ENCODE results near the gene DNAJC7.

The DNAJC7 gene

GRCh38 chr17:41956522-41956921 is 60.7 kb downstream of the DNAJC7 start:
- TF ChIP-seq, protein P1, sequence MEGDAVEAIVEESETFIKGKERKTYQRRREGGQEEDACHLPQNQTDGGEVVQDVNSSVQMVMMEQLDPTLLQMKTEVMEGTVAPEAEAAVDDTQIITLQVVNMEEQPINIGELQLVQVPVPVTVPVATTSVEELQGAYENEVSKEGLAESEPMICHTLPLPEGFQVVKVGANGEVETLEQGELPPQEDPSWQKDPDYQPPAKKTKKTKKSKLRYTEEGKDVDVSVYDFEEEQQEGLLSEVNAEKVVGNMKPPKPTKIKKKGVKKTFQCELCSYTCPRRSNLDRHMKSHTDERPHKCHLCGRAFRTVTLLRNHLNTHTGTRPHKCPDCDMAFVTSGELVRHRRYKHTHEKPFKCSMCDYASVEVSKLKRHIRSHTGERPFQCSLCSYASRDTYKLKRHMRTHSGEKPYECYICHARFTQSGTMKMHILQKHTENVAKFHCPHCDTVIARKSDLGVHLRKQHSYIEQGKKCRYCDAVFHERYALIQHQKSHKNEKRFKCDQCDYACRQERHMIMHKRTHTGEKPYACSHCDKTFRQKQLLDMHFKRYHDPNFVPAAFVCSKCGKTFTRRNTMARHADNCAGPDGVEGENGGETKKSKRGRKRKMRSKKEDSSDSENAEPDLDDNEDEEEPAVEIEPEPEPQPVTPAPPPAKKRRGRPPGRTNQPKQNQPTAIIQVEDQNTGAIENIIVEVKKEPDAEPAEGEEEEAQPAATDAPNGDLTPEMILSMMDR (IDR thresholded peaks at IDR 0.05; ENCODE audit: low read depth, low read length, missing control alignments): no peak
- DNase-seq (ENCODE audit: low read depth): no peak

DNA sequence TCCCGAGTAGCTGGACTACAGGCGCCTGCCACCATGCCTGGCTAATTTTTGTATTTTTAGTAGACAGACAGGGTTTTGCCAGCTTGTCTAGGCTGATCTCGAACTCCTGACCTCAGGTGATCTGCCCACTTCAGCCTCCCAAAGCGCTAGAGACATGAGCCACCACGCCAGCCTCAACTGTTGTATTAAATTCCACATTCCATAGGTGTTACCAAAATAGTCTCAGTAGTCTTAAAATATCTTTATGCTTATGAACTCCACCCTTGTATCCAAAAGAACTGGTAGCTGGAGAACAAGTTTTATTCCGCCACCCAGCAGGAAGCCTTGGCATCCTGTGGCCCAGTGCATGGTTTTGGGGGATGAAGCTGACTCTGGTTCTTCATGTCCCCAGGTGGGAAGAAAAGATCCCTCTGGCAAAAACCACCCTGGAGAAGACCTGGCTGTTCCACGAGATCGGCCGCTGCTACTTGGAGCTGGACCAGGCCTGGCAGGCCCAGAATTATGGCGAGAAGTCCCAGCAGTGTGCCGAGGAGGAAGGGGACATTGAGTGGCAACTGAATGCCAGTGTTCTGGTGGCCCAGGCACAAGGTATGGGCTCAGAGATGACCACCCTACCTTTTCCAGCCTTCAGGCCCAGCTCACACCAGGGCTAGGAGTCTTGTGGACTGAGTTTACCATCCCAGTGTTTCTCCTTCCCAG is 68.3 kb downstream of the DNAJC7 start:
- DNase-seq (ENCODE audit: low read depth): no peak
- no peak overlapping the region for H3K4me3 ChIP-seq (ENCODE audit: low read depth, low read length)
- TF ChIP-seq, protein P1 (IDR thresholded peaks at IDR 0.05; ENCODE audit: low read depth, low read length, missing control alignments): no peak

More at GRCh38 chr17:41956522-41956921, 60.7 kb downstream of the DNAJC7 start:
- no peak overlapping the region for H3K4me3 ChIP-seq (ENCODE audit: low read depth, low read length)

DNA sequence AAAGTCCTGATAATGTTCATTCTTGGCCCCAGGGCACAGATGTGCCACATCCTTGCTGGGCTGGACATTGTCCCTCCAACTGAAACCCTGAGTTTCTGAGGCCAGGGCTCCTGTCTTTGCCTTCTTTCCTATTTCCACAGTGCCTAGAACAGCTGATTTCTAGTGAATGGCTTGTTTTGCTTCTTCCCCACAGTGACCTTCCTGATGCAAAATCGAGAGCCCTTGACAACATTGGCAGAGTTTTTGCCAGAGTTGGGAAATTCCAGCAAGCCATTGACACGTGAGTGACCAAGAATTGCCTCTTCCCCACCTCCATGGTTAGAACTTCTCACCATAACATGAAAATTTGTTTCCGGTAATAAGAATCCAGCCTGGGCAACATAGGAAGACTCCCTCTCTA is 72.3 kb downstream of the DNAJC7 start:
- no peak for DNase-seq (ENCODE audit: low read depth)
- H3K4me3 ChIP-seq (ENCODE audit: low read depth, low read length): no peak overlapping the region
- TF ChIP-seq, protein P1 (IDR thresholded peaks at IDR 0.05; ENCODE audit: low read depth, low read length, missing control alignments): no peak

DNA sequence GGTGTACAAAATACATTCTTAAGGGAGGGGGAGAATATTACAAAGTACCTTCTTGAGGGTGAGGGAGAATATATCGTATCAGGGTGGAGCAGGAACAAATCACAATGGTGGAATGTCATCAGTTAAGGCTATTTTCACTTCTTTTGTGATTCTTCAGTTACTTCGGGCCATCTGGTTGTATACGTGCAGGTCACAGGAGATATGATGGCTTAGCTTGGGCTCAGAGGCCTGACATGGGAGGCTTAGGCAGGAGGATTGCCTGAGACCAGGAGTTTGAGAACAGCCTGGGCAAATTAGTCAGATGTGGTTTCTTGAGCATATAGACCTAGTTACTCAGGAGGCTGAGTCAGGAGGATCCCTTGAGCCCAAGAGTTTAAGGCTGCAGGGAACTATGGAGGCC is 73.7 kb downstream of the DNAJC7 start:
- TF ChIP-seq, protein P1 (IDR thresholded peaks at IDR 0.05; ENCODE audit: low read depth, low read length, missing control alignments): no peak
- no peak overlapping the region for H3K4me3 ChIP-seq (ENCODE audit: low read depth, low read length)
- DNase-seq (ENCODE audit: low read depth): no peak

GRCh38 chr17:41942626-41943373 is 74.4 kb downstream of the DNAJC7 start:
- no peak for DNase-seq (ENCODE audit: low read depth)
- TF ChIP-seq, protein P1 (IDR thresholded peaks at IDR 0.05; ENCODE audit: low read depth, low read length, missing control alignments): no peak
- no peak overlapping the region for H3K4me3 ChIP-seq (ENCODE audit: low read depth, low read length)

DNA sequence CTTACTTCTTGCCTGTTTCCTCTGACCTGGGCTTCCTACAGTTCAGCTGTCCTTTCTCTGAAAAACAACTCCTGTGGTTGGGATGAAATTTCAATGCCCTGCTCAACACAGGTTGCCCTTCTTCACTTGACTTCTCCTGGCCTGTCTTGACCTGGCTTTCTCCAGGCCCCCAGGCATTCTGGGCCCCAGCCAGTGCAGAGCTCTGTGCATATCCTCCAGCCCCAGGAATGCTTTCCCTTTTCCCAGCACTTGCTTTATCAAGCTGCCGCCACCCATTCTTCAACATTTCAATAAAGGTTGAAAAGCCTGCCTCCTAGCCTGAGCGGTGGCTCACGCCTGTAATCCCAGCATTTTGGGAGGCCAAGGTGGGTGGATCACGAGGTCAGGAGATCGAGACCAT is 76.1 kb downstream of the DNAJC7 start:
- TF ChIP-seq, protein P1 (IDR thresholded peaks at IDR 0.05; ENCODE audit: low read depth, low read length, missing control alignments): no peak
- no peak overlapping the region for H3K4me3 ChIP-seq (ENCODE audit: low read depth, low read length)
- no peak for DNase-seq (ENCODE audit: low read depth)

Data from GM12864 (cell line).